Stimulated activated CD4-positive, alpha-beta T cell treated with anti-CD3 and anti-CD28 coated beads, Interleukin-12 subunit alpha, Interleukin-12 subunit beta, amount 100 ng/mL, for 24 hours (primary cell): ENCODE results near the gene VKORC1L1.
"Not testable (repeated sequence)": the region's sequence is repeated elsewhere in the genome, so short reads cannot be mapped to it uniquely, and the experiment has no call there.

Experiments used
- DNase-seq, 2 experiments: peaks; one replicate each; pipeline ENCODE4 v3.0.0-alpha.2; 2020; ENCODE audit warnings: low read depth in 2 of 2

Gene VKORC1L1

GRCh38 chr7:65976659-65977196, 103.9 kb downstream of the VKORC1L1 start:
- no peak for DNase-seq

GRCh38 chr7:65978891-65979582, 106.2 kb downstream of the VKORC1L1 start:
- no peak for DNase-seq

- DNase-seq = no peak
These were observed 107.0 kb downstream of the VKORC1L1 start for GRCh38 chr7:65979583-65980477.

- peak in 1 of 2 experiments; percentile 27 for DNase-seq
These were observed 107.8 kb downstream of the VKORC1L1 start for GRCh38 chr7:65980478-65981250.

GRCh38 chr7:65981965-65982792, 109.3 kb downstream of the VKORC1L1 start, which contains the start of gene GUSB:
Gene GUSB, minus strand, starts transcription at chr7:65982213. Its CDS starts 30 bp downstream, at chr7:65982183.
- peak; percentile 83 to 88 for DNase-seq

- no peak for DNase-seq
These were observed 111.2 kb downstream of the VKORC1L1 start for GRCh38 chr7:65983965-65984658.

GRCh38 chr7:65988084-65988483, 115.2 kb downstream of the VKORC1L1 start:
- DNase-seq = no peak

- not testable (repeated sequence) for DNase-seq
These were observed 115.6 kb downstream of the VKORC1L1 start for GRCh38 chr7:65988503-65988902.

- no peak for DNase-seq
These were observed 116.8 kb downstream of the VKORC1L1 start for GRCh38 chr7:65989694-65990080.

GRCh38 chr7:65991829-65992228, 119.0 kb downstream of the VKORC1L1 start:
- DNase-seq = not testable (repeated sequence)

GRCh38 chr7:65992526-65992925, 119.7 kb downstream of the VKORC1L1 start:
- no peak for DNase-seq

- not testable (repeated sequence) for DNase-seq
These were observed 122.1 kb downstream of the VKORC1L1 start for GRCh38 chr7:65994984-65995383.

GRCh38 chr7:66000823-66001417, 128.0 kb downstream of the VKORC1L1 start:
- not testable (repeated sequence) for DNase-seq

- DNase-seq = not testable (repeated sequence)
These were observed 132.3 kb downstream of the VKORC1L1 start for GRCh38 chr7:66005115-66005671.

GRCh38 chr7:66007232-66007631, 134.4 kb downstream of the VKORC1L1 start:
- DNase-seq = no peak
